Activated T-cell treated with anti-CD3 and anti-CD28 coated beads, Interleukin-2, amount 50 U/mL, for 24 hours (primary cell): Measurements from ENCODE around the gene ERCC5.

Experiments
- DNase-seq: peaks from one replicate; pipeline ENCODE4 v3.0.0-alpha.2; 2020
- H3K27ac Mint-ChIP-seq: 2 replicates; pipeline ENCODE4 v1.8.0; 2020; ENCODE audit warnings: mild to moderate bottlenecking, mixed read lengths
- H3K27me3 Mint-ChIP-seq: 2 replicates; pipeline ENCODE4 v1.8.0; 2020; ENCODE audit warnings: mixed read lengths
- H3K36me3 Mint-ChIP-seq: 2 replicates; pipeline ENCODE4 v1.8.0; 2020; ENCODE audit warnings: low read depth, mixed read lengths
- H3K4me1 Mint-ChIP-seq: 2 replicates; pipeline ENCODE4 v1.8.0; 2020; ENCODE audit warnings: low read depth, mixed read lengths
- H3K4me3 Mint-ChIP-seq: 2 replicates; pipeline ENCODE4 v1.8.0; 2020; ENCODE audit warnings: mild to moderate bottlenecking, moderate library complexity, mixed read lengths
- H3K9me3 Mint-ChIP-seq: 2 replicates; pipeline ENCODE4 v1.8.0; 2020; ENCODE audit warnings: mixed read lengths

ERCC5 gene

GRCh38 chr13:102913914-102914313 is 68.1 kb downstream of the ERCC5 start:
- Mint-ChIP-seq H3K36me3 (no peaks in the 10 kb centered on the region), H3K4me3 (no peak overlapping the region), H3K27me3 (peaks cover 34% of the 10 kb centered on the region), H3K27ac (no peak overlapping the region), H3K9me3 (no peaks in the 10 kb centered on the region), H3K4me1 (no peaks in the 10 kb centered on the region)
- no peak for DNase-seq

DNA sequence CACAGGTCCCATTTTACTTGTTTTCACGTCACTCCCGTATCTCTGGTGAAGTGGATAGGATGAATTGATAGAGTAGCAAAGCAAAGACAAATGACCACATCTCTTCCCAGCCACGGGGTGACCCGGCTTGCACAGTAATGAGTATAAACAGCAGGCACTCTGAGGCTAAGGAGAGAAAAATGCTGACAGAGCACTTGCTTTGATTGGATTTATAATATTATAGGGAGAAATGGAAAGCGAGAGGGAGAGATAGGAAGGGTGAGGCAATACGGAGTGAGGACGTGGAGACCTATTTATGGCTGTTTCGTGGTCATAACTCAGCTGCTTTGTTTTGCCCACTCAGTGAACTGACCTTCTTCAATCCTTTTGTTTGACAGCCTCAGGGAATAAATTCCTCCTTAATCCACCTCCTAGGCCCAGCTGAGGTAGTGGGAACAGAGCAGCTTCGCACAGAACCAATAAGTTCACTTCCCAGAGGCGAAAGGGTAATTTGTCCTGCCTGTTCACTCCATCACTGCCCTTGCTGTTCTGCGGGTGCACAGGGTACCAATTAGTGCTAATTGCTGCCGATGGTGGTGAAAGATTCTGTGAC is 68.6 kb downstream of the ERCC5 start:
- Mint-ChIP-seq H3K9me3 (no peaks in the 10 kb centered on the region), H3K4me3 (no peak overlapping the region), H3K27ac (no peak overlapping the region), H3K4me1 (no peaks in the 10 kb centered on the region), H3K27me3 (peaks cover 39% of the 10 kb centered on the region), H3K36me3 (no peaks in the 10 kb centered on the region)
- DNase-seq = no peak

DNA sequence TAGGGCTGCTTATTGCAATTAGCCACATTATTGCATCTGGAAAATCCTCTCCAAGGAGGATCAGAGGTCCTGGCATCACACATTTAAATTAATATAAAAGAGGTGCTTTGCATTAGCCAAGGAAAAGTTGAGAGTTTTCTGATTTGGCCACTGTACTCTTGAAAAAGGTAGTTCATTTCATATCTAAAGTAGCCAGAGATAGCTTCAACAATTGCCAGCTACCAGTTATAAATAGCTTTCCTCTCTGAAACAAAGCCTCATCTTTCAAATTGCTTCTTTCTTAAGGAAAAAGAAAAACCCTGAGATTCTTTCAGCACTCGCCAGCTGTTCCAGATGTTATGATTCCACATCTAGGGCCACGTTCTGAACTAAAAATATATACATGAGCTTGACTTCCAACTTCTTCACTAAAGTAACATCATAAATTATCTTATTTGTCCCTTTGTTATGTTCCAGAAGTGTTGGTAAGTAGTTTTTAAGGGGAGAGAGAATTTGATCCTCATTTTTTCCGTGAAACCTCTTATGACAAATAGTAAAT is 69.6 kb downstream of the ERCC5 start:
- Mint-ChIP-seq H3K9me3 (no peaks in the 10 kb centered on the region), H3K4me1 (no peaks in the 10 kb centered on the region), H3K4me3 (no peak overlapping the region), H3K27ac (no peak overlapping the region), H3K27me3 (peaks cover 39% of the 10 kb centered on the region), H3K36me3 (no peaks in the 10 kb centered on the region)
- no peak for DNase-seq

DNA sequence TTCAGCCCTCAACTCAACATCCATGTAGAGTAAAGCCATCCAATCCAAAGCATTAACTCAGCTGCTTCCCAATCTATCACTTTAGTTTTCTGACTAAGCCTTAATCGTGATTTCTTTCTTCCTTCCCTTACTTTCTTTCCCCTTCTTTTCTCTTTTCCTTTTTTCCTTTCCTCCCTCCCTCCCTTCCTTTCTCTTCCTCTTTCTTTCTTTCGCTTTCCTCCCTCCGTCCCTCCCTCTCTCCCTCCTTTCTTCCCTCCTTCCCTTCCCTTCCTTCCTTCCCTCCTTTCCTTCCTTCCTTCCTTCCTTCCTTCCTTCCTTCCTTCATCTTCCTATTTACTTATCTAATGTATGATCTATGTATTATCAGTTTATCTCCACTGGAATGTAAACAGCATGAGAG is 71.2 kb downstream of the ERCC5 start:
- no peak overlapping the region for H3K27ac Mint-ChIP-seq
- no peak overlapping the region for H3K4me3 Mint-ChIP-seq
- DNase-seq = no peak
- H3K27me3 Mint-ChIP-seq = peaks cover 45% of the 10 kb centered on the region
- no peaks in the 10 kb centered on the region for H3K9me3 Mint-ChIP-seq
- no peaks in the 10 kb centered on the region for H3K4me1 Mint-ChIP-seq
- H3K36me3 Mint-ChIP-seq = no peaks in the 10 kb centered on the region

DNA sequence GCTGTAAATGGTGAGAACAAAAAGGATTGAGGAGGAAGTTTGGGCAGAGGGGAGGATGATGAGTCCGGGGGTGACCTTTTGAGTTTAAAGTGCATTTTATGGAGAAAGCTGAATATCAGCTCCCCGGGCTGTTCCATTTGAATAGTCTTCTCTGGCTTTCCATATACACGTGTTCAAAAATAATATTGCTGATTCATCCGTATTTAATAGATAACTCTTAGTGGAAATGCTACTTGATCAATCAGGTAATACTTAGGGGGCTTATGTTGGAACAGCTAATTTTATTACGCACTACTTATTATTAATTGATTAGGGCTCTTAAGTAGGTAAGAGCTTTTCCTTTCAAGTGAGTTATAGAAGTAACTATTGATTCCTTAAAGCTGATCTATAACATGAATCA is 76.4 kb downstream of the ERCC5 start:
- H3K4me1 Mint-ChIP-seq = no peaks in the 10 kb centered on the region
- no peak for DNase-seq
- no peaks in the 10 kb centered on the region for H3K36me3 Mint-ChIP-seq
- H3K27me3 Mint-ChIP-seq = peaks cover 48% of the 10 kb centered on the region
- no peak overlapping the region for H3K4me3 Mint-ChIP-seq
- peaks cover 10% of the 10 kb centered on the region for H3K9me3 Mint-ChIP-seq
- no peak overlapping the region for H3K27ac Mint-ChIP-seq
